Measurements from ENCODE around the gene SELENON. TPM values are rescaled to one million over a fixed set of nuclear protein-coding genes. Genes with fewer than 3 reads are reported as not detected.

The SELENON gene
- total and polyA plus RNA-seq, 2 of the 4 experiments (the other 2 are of a cell fraction): 9.1 to 114 TPM

DNA sequence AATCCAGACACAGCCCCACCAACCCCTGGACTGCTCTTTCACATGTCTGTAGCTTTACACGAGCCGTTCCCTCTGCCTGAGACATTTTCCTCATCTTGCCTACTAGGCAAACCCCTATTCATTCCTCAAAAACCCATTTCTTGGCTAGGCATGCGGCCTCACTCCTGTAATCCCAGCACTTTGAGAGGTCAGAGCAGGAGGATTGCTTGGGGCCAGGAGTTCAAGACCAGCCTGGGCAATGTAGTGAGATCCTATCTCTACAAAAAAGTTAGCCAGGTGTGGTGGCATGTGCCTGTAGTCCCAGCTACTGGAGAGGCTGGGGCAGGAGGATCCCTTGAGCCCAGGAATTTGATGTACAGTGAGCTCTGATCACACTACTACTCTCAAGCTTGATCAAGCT lies 64.4 kb downstream of the SELENON start:
- Histone ChIP-seq H2AK9ac (replicated peaks; ENCODE audit: low read depth, low read length, poor library complexity) (no peak overlapping the region), H2AK5ac (ENCODE audit: low read depth, low read length) (no peak overlapping the region), H4K5ac (ENCODE audit: low read depth, low read length) (no peak overlapping the region), H3K14ac (replicated peaks; ENCODE audit: low read depth, low read length) (no peak overlapping the region), H3K27me3 (ENCODE audit: control insufficient read depth, insufficient read depth, low read length) (no peaks in the 10 kb centered on the region), H3K79me1 (ENCODE audit: low read depth in 1 of 2, low read length in 2 of 2) (peaks cover 6 to 24% of the 10 kb centered on the region in 2 experiments; a peak in 2 of 4 replicates), H3K36me3 (ENCODE audit: control insufficient read depth, insufficient read depth, low read length) (peaks cover 29% of the 10 kb centered on the region), H2BK20ac (ENCODE audit: low read depth, low read length) (no peak overlapping the region), H3K4ac (ENCODE audit: low read depth, low read length) (no peak overlapping the region), H2BK15ac (ENCODE audit: low read depth, low read length) (no peak overlapping the region), H3K4me3 (ENCODE audit: insufficient read depth, low read depth, low read length) (no peak overlapping the region), H2BK5ac (ENCODE audit: low read depth, low read length, poor library complexity, severe bottlenecking) (no peak overlapping the region), H3K23ac (ENCODE audit: low read depth, low read length) (no peak overlapping the region), H3K18ac (ENCODE audit: low read depth, low read length) (no peak overlapping the region), H3K9ac (ENCODE audit: low read depth, low read length) (no peak overlapping the region), H3K9me3 (ENCODE audit: control insufficient read depth, insufficient read depth, low read length) (no peaks in the 10 kb centered on the region), H2AFZ (replicated peaks; ENCODE audit: low read length, poor library complexity) (no peak overlapping the region), H3K9me1 (ENCODE audit: insufficient read depth, low read length) (peaks cover 4% of the 10 kb centered on the region), H3K27ac (ENCODE audit: insufficient read depth, low read length) (no peak overlapping the region), H2BK120ac (ENCODE audit: low read depth, low read length) (no peak overlapping the region), H4K20me1 (ENCODE audit: insufficient read depth, low read length) (peaks cover 5% of the 10 kb centered on the region; the same call in 1 of the 2 replicates), H4K8ac (ENCODE audit: low read depth in 2 of 2, low read length in 2 of 2) (no peak overlapping the region), H4K91ac (ENCODE audit: insufficient read depth, low read depth, low read length) (no peak overlapping the region), H3K4me2 (ENCODE audit: low read depth, low read length) (no peak overlapping the region), H3K4me1 (ENCODE audit: control insufficient read depth, insufficient read depth, low read length) (no peaks in the 10 kb centered on the region; the same call in 1 of the 2 replicates), H3K56ac (ENCODE audit: extremely low read depth, insufficient read depth, low read length) (no peak overlapping the region)
- TF ChIP-seq POLR2A (IDR thresholded peaks at IDR 0.05; ENCODE audit: low read depth, low read length) (no peak), FOS (IDR thresholded peaks at IDR 0.05; ENCODE audit: low read depth, low read length) (no peak), MXI1 (IDR thresholded peaks at IDR 0.05; ENCODE audit: borderline replicate concordance, low read depth, low read length) (no peak), RCOR1 (IDR thresholded peaks at IDR 0.05; ENCODE audit: insufficient replicate concordance, low read length) (no peak), MAFK (IDR thresholded peaks at IDR 0.05; ENCODE audit: low read depth, low read length) (no peak), CEBPB (IDR thresholded peaks at IDR 0.05; ENCODE audit: low read depth, low read length) (no peak), CHD1 (IDR thresholded peaks at IDR 0.05; ENCODE audit: low read depth, low read length) (no peak), BHLHE40 (IDR thresholded peaks at IDR 0.05; ENCODE audit: low read depth, low read length) (no peak), MAZ (IDR thresholded peaks at IDR 0.05; ENCODE audit: borderline replicate concordance, low read depth, low read length) (no peak)
- ATAC-seq (ENCODE audit: low read depth) (no peak), DNase-seq (no peak)
- dilution Hi-C loops (cut with HindIII; ENCODE audit: low sequenced_read_pairs, unreplicated experiment): no loop called here
- ChIA-PET POLR2A (ENCODE audit: unreplicated experiment) (interaction anchor here (0.7 kb wide), 1 partner anchor 44 kb away, joined by 4 read pairs; no protein-coding TSS in a partner anchor), CTCF (no interaction called here)
- intact Hi-C loops (cut with micrococcal nuclease): no loop called here
- WGBS, 2 experiments (ENCODE audit: extremely low coverage in 2 of 2, insufficient read length in 1 of 2): 40% methylated on average over 2 of the region's 3 CpGs; no CpG with 5 or more reads in 1 of the 2 experiments
- in situ Hi-C loops (cut with MboI; ENCODE audit: low sequenced_read_pairs): no loop called here
- no TSS peak for BruUV-seq (replicated peaks)
